A673 (cell line): ENCODE measurements around the gene BLACAT1. TPM values are rescaled to one million over a fixed set of nuclear protein-coding genes. Genes with fewer than 3 reads are reported as not detected.

ENCODE experiments used
- BruUV-seq: library from RNA; stranded (reverse); fragments of 400-500 nt; replicated peaks from 2 replicates; lab custom pipeline; 2021; lab: Mats Ljungman, UMichigan
- CTCF ChIA-PET: fragments of 300-600 bp; sonication (Branson Sonifier 250); formaldehyde crosslinking; loops from one replicate; lab custom pipeline; 2022; ENCODE audit warnings: antibody characterized with exemption; lab: Charles Lee
- POLR2A ChIA-PET: fragments of 300-600 bp; sonication (Branson Sonifier 250); formaldehyde crosslinking; loops from one replicate; lab custom pipeline; 2022; ENCODE audit warnings: antibody characterized with exemption; ENCODE audit not compliant: low non-redundant PET; lab: Charles Lee
- DNase-seq: peaks from one replicate; pipeline ENCODE4 v3.0.0-alpha.2; 2015; ENCODE audit warnings: low spot score
- H3K27ac ChIP-seq: fragments of 200-600 bp; sonication (generic); 2 replicates; pipeline ENCODE4 v1.5.1; 2016; ENCODE audit warnings: mixed run types, low read depth, mild to moderate bottlenecking, mixed read lengths, antibody characterized with exemption, low read length; ENCODE audit not compliant: poor library complexity, severe bottlenecking
- H3K27me3 ChIP-seq: fragments of 200-600 bp; sonication (generic); replicated peaks from 2 replicates; pipeline ENCODE4 v1.6.1; 2017; ENCODE audit warnings: mixed run types, low read depth, mild to moderate bottlenecking, mixed read lengths, antibody characterized with exemption, low read length; ENCODE audit not compliant: insufficient read depth, poor library complexity
- H3K36me3 ChIP-seq: fragments of 200-600 bp; sonication (generic); 2 replicates; pipeline ENCODE4 v1.6.1; 2016; ENCODE audit warnings: mixed run types, mild to moderate bottlenecking, mixed read lengths, antibody characterized with exemption, low read length; ENCODE audit not compliant: insufficient read depth, poor library complexity, severe bottlenecking
- H3K4me1 ChIP-seq: fragments of 200-600 bp; sonication (generic); 2 replicates; pipeline ENCODE4 v1.6.1; 2017; ENCODE audit warnings: mixed run types, mild to moderate bottlenecking, mixed read lengths, antibody characterized with exemption, low read length; ENCODE audit not compliant: insufficient read depth, poor library complexity, severe bottlenecking
- H3K4me3 ChIP-seq: fragments of 200-600 bp; sonication (generic); 2 replicates; pipeline ENCODE4 v1.5.1; 2016; ENCODE audit warnings: low read depth, mixed run types, mild to moderate bottlenecking, mixed read lengths, low read length; ENCODE audit not compliant: poor library complexity, severe bottlenecking
- H3K9me3 ChIP-seq: fragments of 200-600 bp; sonication (generic); 2 replicates; pipeline ENCODE4 v1.6.1; 2016; ENCODE audit warnings: mixed run types, low read depth, mild to moderate bottlenecking, mixed read lengths, antibody characterized with exemption, low read length; ENCODE audit not compliant: poor library complexity, severe bottlenecking
- EZH2 ChIP-seq: fragments of 200-600 bp; sonication (generic); IDR thresholded peaks from 2 replicates; pipeline ENCODE4 v1.6.1; 2017; ENCODE audit warnings: borderline replicate concordance, low read depth, mild to moderate bottlenecking, mixed read lengths, antibody characterized with exemption, low read length; ENCODE audit not compliant: poor library complexity, severe bottlenecking
- intact Hi-C: fragments of 100-400 bp; cut with micrococcal nuclease; formaldehyde crosslinking; loops from one replicate; pipeline ENCODE4 v1.10.0; 2022; ENCODE audit not compliant: unreplicated experiment
- total RNA-seq: library from RNA; stranded (reverse); gene quantifications from 2 replicates; pipeline ENCODE4 v1.2.3, GENCODE V29; 2021
- TF ChIP-seq, protein P1 (sequence below): fragments of 300-800, 200-600 bp; sonication (generic); conservative IDR thresholded peaks from 2 replicates; pipeline ENCODE4 v1.5.1; 2017; ENCODE audit warnings: low read depth, mild to moderate bottlenecking, antibody characterized with exemption, low read length, moderate library complexity, mixed read lengths

Gene BLACAT1
- total RNA-seq, 1 experiment from 2014 or later, result 0.45 TPM

DNA sequence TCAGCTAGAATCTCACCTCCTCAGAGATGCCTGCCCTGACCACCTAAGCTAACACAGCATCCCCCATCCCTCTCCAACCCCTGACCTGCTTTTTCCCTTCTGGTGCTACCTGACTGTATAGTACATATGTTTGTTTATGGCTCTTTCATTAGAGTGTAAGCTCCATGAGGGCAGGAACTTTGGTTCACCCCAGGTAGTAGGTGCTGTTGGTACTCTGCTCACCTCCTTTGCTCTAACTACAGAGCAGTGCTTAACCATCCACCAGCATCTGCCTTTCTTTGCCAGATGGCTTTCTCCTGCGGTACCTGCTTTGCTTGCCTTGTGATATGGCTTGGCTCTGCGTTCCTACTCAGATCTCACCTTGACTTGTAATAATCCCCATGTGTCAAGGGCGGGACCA lies 18.7 kb upstream of the BLACAT1 start:
- ChIA-PET CTCF (interaction anchor here (1.1 kb wide), 1 partner anchor 11 kb away, joined by 3 read pairs; no protein-coding TSS in a partner anchor), POLR2A (no interaction called here)
- no peaks in the 10 kb centered on the region for H3K27me3 ChIP-seq
- H3K36me3 ChIP-seq, result no peaks in the 10 kb centered on the region
- no peak overlapping the region for H3K27ac ChIP-seq
- TF ChIP-seq, protein P1, sequence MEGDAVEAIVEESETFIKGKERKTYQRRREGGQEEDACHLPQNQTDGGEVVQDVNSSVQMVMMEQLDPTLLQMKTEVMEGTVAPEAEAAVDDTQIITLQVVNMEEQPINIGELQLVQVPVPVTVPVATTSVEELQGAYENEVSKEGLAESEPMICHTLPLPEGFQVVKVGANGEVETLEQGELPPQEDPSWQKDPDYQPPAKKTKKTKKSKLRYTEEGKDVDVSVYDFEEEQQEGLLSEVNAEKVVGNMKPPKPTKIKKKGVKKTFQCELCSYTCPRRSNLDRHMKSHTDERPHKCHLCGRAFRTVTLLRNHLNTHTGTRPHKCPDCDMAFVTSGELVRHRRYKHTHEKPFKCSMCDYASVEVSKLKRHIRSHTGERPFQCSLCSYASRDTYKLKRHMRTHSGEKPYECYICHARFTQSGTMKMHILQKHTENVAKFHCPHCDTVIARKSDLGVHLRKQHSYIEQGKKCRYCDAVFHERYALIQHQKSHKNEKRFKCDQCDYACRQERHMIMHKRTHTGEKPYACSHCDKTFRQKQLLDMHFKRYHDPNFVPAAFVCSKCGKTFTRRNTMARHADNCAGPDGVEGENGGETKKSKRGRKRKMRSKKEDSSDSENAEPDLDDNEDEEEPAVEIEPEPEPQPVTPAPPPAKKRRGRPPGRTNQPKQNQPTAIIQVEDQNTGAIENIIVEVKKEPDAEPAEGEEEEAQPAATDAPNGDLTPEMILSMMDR, result no peak
- no peak for TF ChIP-seq EZH2
- peaks cover 11% of the 10 kb centered on the region for H3K9me3 ChIP-seq
- peaks cover 6% of the 10 kb centered on the region for H3K4me1 ChIP-seq
- H3K4me3 ChIP-seq, result no peak overlapping the region
- no peak for DNase-seq
- no TSS peak for BruUV-seq
- intact Hi-C loops, result no loop called here

- no TSS peak for BruUV-seq
- Histone ChIP-seq H3K27ac (no peak overlapping the region), H3K27me3 (no peaks in the 10 kb centered on the region), H3K36me3 (no peaks in the 10 kb centered on the region), H3K4me1 (peaks cover 6% of the 10 kb centered on the region), H3K4me3 (no peak overlapping the region), H3K9me3 (peaks cover 11% of the 10 kb centered on the region)
- ChIA-PET POLR2A (no interaction called here), CTCF (interaction anchor here (1.1 kb wide), 1 partner anchor 12 kb away, joined by 3 read pairs; no protein-coding TSS in a partner anchor)
- TF ChIP-seq, protein P1, result no peak
- TF ChIP-seq EZH2, result no peak
- intact Hi-C loops, result no loop called here
- no peak for DNase-seq
Measured at GRCh38 chr1:205473966-205474365, 18.1 kb upstream of the BLACAT1 start.

- Histone ChIP-seq H3K9me3 (peaks cover 11% of the 10 kb centered on the region), H3K4me3 (no peak overlapping the region), H3K27ac (no peak overlapping the region), H3K27me3 (no peaks in the 10 kb centered on the region), H3K36me3 (no peaks in the 10 kb centered on the region), H3K4me1 (peaks cover 6% of the 10 kb centered on the region)
- DNase-seq, result no peak
- no peak for TF ChIP-seq EZH2
- TF ChIP-seq, protein P1, result no peak
- POLR2A ChIA-PET, result no interaction called here
- intact Hi-C loops, result no loop called here
- CTCF ChIA-PET, result interaction anchor here (0.6 to 0.7 kb wide), 2 partner anchors 246 to 742 kb away, joined by 4 to 5 read pairs; partner anchors contain the start of gene TMCC2
- BruUV-seq, result no TSS peak
Measured at GRCh38 chr1:205473475-205473874, 17.6 kb upstream of the BLACAT1 start.
